ENCODE data around the gene OBSCN. TPM values are rescaled to one million over a fixed set of nuclear protein-coding genes. Genes with fewer than 3 reads are reported as not detected.

The OBSCN gene
- total and polyA plus RNA-seq, 4 donors = 0.54 to 5.6 (median 2.7) TPM

- Histone ChIP-seq H3K27me3 (ENCODE audit: control insufficient read depth in 4 of 4, insufficient read depth in 4 of 4, low read length in 3 of 4) (no peaks in the 10 kb centered on the region), H3K9ac (ENCODE audit: low read depth in 1 of 2, low read length in 2 of 2) (no peak overlapping the region), H3K27ac (ENCODE audit: low read depth in 1 of 2, low read length in 2 of 2) (no peak overlapping the region), H3K4me1 (ENCODE audit: control insufficient read depth in 4 of 4, insufficient read depth in 4 of 4, low read length in 3 of 4) (peaks cover 0 to 3% (median 2%) of the 10 kb centered on the region in 4 donors), H3K36me3 (ENCODE audit: control insufficient read depth in 4 of 4, insufficient read depth in 3 of 4, low read depth in 1 of 4, low read length in 3 of 4) (no peaks in the 10 kb centered on the region), H3K9me3 (ENCODE audit: control insufficient read depth in 4 of 4, low read length in 3 of 4) (no peaks in the 10 kb centered on the region), H3K4me3 (ENCODE audit: low read depth in 1 of 3, low read length in 3 of 3) (no peak overlapping the region)
- DNase-seq (ENCODE audit: low spot score) = no peak
- WGBS = 97% methylated on average over 22 of the region's 22 CpGs
- TF ChIP-seq, protein P1, sequence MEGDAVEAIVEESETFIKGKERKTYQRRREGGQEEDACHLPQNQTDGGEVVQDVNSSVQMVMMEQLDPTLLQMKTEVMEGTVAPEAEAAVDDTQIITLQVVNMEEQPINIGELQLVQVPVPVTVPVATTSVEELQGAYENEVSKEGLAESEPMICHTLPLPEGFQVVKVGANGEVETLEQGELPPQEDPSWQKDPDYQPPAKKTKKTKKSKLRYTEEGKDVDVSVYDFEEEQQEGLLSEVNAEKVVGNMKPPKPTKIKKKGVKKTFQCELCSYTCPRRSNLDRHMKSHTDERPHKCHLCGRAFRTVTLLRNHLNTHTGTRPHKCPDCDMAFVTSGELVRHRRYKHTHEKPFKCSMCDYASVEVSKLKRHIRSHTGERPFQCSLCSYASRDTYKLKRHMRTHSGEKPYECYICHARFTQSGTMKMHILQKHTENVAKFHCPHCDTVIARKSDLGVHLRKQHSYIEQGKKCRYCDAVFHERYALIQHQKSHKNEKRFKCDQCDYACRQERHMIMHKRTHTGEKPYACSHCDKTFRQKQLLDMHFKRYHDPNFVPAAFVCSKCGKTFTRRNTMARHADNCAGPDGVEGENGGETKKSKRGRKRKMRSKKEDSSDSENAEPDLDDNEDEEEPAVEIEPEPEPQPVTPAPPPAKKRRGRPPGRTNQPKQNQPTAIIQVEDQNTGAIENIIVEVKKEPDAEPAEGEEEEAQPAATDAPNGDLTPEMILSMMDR (IDR thresholded peaks at IDR 0.05; ENCODE audit: low read depth, low read length, missing input control) = no peak
- TF ChIP-seq TAF1 (conservative IDR thresholded peaks at IDR 0.05) (no peak), SP1 (IDR thresholded peaks at IDR 0.05) (no peak), HNF4A (conservative IDR thresholded peaks at IDR 0.05) (no peak)
Observed at GRCh38 chr1:228272831-228273571, 65.2 kb downstream of the OBSCN start.

DNA sequence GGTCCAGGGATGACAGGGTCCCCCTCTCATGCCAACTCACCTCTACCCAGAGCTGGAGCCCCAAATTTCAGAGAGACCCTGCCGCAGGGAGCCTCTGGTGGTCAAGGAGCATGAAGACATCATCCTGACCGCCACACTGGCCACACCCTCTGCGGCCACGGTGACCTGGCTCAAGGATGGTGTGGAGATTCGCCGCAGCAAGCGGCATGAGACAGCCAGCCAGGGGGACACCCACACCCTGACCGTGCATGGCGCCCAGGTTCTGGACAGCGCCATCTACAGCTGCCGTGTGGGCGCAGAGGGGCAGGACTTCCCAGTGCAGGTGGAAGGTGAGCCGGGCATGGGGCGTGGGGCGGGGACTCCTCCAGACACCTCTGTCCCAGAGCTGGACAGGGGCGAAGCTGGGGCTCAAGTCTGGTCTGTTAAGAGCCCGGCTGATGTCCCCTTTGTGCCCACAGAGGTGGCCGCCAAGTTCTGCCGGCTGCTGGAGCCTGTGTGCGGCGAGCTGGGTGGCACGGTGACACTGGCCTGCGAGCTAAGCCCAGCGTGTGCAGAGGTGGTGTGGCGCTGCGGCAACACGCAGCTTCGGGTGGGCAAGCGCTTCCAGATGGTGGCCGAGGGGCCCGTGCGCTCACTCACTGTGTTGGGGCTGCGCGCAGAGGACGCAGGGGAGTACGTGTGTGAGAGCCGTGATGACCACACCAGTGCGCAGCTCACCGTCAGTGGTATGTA is 66.0 kb downstream of the OBSCN start:
- Histone ChIP-seq H3K9me3 (ENCODE audit: control insufficient read depth in 4 of 4, low read length in 3 of 4) (no peaks in the 10 kb centered on the region), H3K4me1 (ENCODE audit: control insufficient read depth in 4 of 4, insufficient read depth in 4 of 4, low read length in 3 of 4) (peaks cover 0 to 3% (median 2%) of the 10 kb centered on the region in 4 donors), H3K9ac (ENCODE audit: low read depth in 1 of 2, low read length in 2 of 2) (no peak overlapping the region), H3K36me3 (ENCODE audit: control insufficient read depth in 4 of 4, insufficient read depth in 3 of 4, low read depth in 1 of 4, low read length in 3 of 4) (no peaks in the 10 kb centered on the region), H3K27ac (ENCODE audit: low read depth in 1 of 2, low read length in 2 of 2) (no peak overlapping the region), H3K4me3 (ENCODE audit: low read depth in 1 of 3, low read length in 3 of 3) (no peak overlapping the region), H3K27me3 (ENCODE audit: control insufficient read depth in 4 of 4, insufficient read depth in 4 of 4, low read length in 3 of 4) (no peaks in the 10 kb centered on the region)
- no peak for TF ChIP-seq EGR1 (IDR thresholded peaks at IDR 0.05; ENCODE audit: low read depth in 2 of 2)
- WGBS = 96% methylated on average over 39 of the region's 39 CpGs
- no peak for DNase-seq (ENCODE audit: low spot score)

- Histone ChIP-seq H3K4me3 (ENCODE audit: low read depth in 1 of 3, low read length in 3 of 3) (no peak overlapping the region), H3K36me3 (ENCODE audit: control insufficient read depth in 4 of 4, insufficient read depth in 3 of 4, low read depth in 1 of 4, low read length in 3 of 4) (no peaks in the 10 kb centered on the region), H3K27me3 (ENCODE audit: control insufficient read depth in 4 of 4, insufficient read depth in 4 of 4, low read length in 3 of 4) (no peaks in the 10 kb centered on the region), H3K9ac (ENCODE audit: low read depth in 1 of 2, low read length in 2 of 2) (no peak overlapping the region), H3K27ac (ENCODE audit: low read depth in 1 of 2, low read length in 2 of 2) (no peak overlapping the region), H3K9me3 (ENCODE audit: control insufficient read depth in 4 of 4, low read length in 3 of 4) (no peaks in the 10 kb centered on the region), H3K4me1 (ENCODE audit: control insufficient read depth in 4 of 4, insufficient read depth in 4 of 4, low read length in 3 of 4) (peaks cover 0 to 3% (median 2%) of the 10 kb centered on the region in 4 donors)
- 93% methylated on average over 25 of the region's 25 CpGs for WGBS
- no peak for DNase-seq (ENCODE audit: low spot score)
- TF ChIP-seq, protein P2, sequence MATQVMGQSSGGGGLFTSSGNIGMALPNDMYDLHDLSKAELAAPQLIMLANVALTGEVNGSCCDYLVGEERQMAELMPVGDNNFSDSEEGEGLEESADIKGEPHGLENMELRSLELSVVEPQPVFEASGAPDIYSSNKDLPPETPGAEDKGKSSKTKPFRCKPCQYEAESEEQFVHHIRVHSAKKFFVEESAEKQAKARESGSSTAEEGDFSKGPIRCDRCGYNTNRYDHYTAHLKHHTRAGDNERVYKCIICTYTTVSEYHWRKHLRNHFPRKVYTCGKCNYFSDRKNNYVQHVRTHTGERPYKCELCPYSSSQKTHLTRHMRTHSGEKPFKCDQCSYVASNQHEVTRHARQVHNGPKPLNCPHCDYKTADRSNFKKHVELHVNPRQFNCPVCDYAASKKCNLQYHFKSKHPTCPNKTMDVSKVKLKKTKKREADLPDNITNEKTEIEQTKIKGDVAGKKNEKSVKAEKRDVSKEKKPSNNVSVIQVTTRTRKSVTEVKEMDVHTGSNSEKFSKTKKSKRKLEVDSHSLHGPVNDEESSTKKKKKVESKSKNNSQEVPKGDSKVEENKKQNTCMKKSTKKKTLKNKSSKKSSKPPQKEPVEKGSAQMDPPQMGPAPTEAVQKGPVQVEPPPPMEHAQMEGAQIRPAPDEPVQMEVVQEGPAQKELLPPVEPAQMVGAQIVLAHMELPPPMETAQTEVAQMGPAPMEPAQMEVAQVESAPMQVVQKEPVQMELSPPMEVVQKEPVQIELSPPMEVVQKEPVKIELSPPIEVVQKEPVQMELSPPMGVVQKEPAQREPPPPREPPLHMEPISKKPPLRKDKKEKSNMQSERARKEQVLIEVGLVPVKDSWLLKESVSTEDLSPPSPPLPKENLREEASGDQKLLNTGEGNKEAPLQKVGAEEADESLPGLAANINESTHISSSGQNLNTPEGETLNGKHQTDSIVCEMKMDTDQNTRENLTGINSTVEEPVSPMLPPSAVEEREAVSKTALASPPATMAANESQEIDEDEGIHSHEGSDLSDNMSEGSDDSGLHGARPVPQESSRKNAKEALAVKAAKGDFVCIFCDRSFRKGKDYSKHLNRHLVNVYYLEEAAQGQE (IDR thresholded peaks at IDR 0.05) = no peak
- TF ChIP-seq SP1 (IDR thresholded peaks at IDR 0.05) (no peak), NR2F2 (IDR thresholded peaks at IDR 0.05) (no peak), TAF1 (conservative IDR thresholded peaks at IDR 0.05) (no peak), GABPA (IDR thresholded peaks at IDR 0.05 in 1 of 2, conservative IDR thresholded peaks at IDR 0.05 in 1 of 2) (no peak), EGR1 (IDR thresholded peaks at IDR 0.05; ENCODE audit: low read depth in 2 of 2) (no peak), FOXA2 (IDR thresholded peaks at IDR 0.05) (no peak), RXRA (IDR thresholded peaks at IDR 0.05) (no peak)
- TF ChIP-seq, protein P3, sequence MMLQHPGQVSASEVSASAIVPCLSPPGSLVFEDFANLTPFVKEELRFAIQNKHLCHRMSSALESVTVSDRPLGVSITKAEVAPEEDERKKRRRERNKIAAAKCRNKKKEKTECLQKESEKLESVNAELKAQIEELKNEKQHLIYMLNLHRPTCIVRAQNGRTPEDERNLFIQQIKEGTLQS (IDR thresholded peaks at IDR 0.05) = no peak
- TF ChIP-seq, protein P4, sequence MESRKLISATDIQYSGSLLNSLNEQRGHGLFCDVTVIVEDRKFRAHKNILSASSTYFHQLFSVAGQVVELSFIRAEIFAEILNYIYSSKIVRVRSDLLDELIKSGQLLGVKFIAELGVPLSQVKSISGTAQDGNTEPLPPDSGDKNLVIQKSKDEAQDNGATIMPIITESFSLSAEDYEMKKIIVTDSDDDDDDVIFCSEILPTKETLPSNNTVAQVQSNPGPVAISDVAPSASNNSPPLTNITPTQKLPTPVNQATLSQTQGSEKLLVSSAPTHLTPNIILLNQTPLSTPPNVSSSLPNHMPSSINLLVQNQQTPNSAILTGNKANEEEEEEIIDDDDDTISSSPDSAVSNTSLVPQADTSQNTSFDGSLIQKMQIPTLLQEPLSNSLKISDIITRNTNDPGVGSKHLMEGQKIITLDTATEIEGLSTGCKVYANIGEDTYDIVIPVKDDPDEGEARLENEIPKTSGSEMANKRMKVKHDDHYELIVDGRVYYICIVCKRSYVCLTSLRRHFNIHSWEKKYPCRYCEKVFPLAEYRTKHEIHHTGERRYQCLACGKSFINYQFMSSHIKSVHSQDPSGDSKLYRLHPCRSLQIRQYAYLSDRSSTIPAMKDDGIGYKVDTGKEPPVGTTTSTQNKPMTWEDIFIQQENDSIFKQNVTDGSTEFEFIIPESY (IDR thresholded peaks at IDR 0.05) = no peak
- TF ChIP-seq, protein P5, sequence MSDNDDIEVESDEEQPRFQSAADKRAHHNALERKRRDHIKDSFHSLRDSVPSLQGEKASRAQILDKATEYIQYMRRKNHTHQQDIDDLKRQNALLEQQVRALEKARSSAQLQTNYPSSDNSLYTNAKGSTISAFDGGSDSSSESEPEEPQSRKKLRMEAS (IDR thresholded peaks at IDR 0.05) = no peak
Observed at GRCh38 chr1:228274452-228275178, 66.8 kb downstream of the OBSCN start.
